Endodermal cell (in vitro differentiated cells): ENCODE measurements around the gene PTBP1. TPM values are rescaled to one million over a fixed set of nuclear protein-coding genes. Genes with fewer than 3 reads are reported as not detected.

Experiments
- DNase-seq: peaks from one replicate; pipeline ENCODE4 v3.0.0-alpha.2; 2017
- H3K27ac ChIP-seq: 2 replicates; pipeline ENCODE4 v1.5.1; 2013; ENCODE audit warnings: mild to moderate bottlenecking, low read depth, low read length, moderate library complexity
- H3K27me3 ChIP-seq: 2 replicates; pipeline ENCODE4 v1.6.1; 2013; ENCODE audit warnings: mild to moderate bottlenecking, low read length, moderate library complexity; ENCODE audit not compliant: insufficient read depth, control insufficient read depth, poor library complexity, severe bottlenecking
- H3K36me3 ChIP-seq: 2 replicates; pipeline ENCODE4 v1.7.0; 2013; ENCODE audit warnings: mild to moderate bottlenecking, low read length, moderate library complexity; ENCODE audit not compliant: control insufficient read depth, insufficient read depth
- H3K4me1 ChIP-seq: one replicate; pipeline ENCODE4 v1.7.0; 2013; ENCODE audit warnings: low read length; ENCODE audit not compliant: control insufficient read depth, insufficient read depth
- H3K4me3 ChIP-seq: 2 replicates; pipeline ENCODE4 v1.5.1; 2013; ENCODE audit warnings: mild to moderate bottlenecking, low read length, moderate library complexity
- H3K9ac ChIP-seq: 2 replicates; pipeline ENCODE4 v1.6.1; 2013; ENCODE audit warnings: mild to moderate bottlenecking, low read length, moderate library complexity; ENCODE audit not compliant: poor library complexity, severe bottlenecking; ENCODE audit errors: extremely low read depth
- H3K9me3 ChIP-seq: 2 replicates; pipeline ENCODE4 v1.6.1; 2013; ENCODE audit warnings: mild to moderate bottlenecking, low read length, moderate library complexity; ENCODE audit not compliant: control insufficient read depth
- H3K27ac Mint-ChIP-seq: 2 replicates; pipeline ENCODE4 v1.8.0; 2020; ENCODE audit warnings: mixed read lengths
- H3K27me3 Mint-ChIP-seq: 2 replicates; pipeline ENCODE4 v1.8.0; 2021; ENCODE audit warnings: mild to moderate bottlenecking, mixed read lengths; ENCODE audit not compliant: insufficient read depth
- H3K36me3 Mint-ChIP-seq: 2 replicates; pipeline ENCODE4 v1.8.0; 2020; ENCODE audit warnings: low read depth, mixed read lengths
- H3K4me1 Mint-ChIP-seq: 2 replicates; pipeline ENCODE4 v1.8.0; 2020; ENCODE audit warnings: mixed read lengths
- H3K4me3 Mint-ChIP-seq: 2 replicates; pipeline ENCODE4 v1.8.0; 2020; ENCODE audit warnings: mild to moderate bottlenecking, moderate library complexity, mixed read lengths
- H3K9me3 Mint-ChIP-seq: 2 replicates; pipeline ENCODE4 v1.8.0; 2020; ENCODE audit warnings: mild to moderate bottlenecking, mixed read lengths
- WGBS, 2 experiments: methylation state at CpG; one replicate each; pipeline versions ENCODE4 v1.1.5 to v1.1.7; 2013; ENCODE audit warnings: missing lambda C conversion rate in 2 of 2, mixed read lengths in 1 of 2; ENCODE audit not compliant: insufficient coverage in 1 of 2, insufficient read length in 1 of 2; 5-methylcytosine and 5-hydroxymethylcytosine counted together
- total RNA-seq, 2 donors: library from RNA; stranded (reverse); fragmentation: NEBNext Ultra II Directional in 1 of 2; extraction: Animal tissue kit (Norgen Biotek cat#: 25700) in 1 of 2; gene quantifications; 2 replicates in 1 of 2; 3 replicates in 1 of 2; pipeline ENCODE4 v1.2.1, GENCODE V29; 2021
- TF ChIP-seq, protein P1 (sequence below): fragments of 200-600 bp; sonication (generic); conservative IDR thresholded peaks from 2 replicates; pipeline ENCODE4 v1.5.0; 2021; ENCODE audit warnings: antibody characterized with exemption, mild to moderate bottlenecking

Gene PTBP1
- total RNA-seq, 2 donors from 2014 or later = 647 to 694 TPM

DNA sequence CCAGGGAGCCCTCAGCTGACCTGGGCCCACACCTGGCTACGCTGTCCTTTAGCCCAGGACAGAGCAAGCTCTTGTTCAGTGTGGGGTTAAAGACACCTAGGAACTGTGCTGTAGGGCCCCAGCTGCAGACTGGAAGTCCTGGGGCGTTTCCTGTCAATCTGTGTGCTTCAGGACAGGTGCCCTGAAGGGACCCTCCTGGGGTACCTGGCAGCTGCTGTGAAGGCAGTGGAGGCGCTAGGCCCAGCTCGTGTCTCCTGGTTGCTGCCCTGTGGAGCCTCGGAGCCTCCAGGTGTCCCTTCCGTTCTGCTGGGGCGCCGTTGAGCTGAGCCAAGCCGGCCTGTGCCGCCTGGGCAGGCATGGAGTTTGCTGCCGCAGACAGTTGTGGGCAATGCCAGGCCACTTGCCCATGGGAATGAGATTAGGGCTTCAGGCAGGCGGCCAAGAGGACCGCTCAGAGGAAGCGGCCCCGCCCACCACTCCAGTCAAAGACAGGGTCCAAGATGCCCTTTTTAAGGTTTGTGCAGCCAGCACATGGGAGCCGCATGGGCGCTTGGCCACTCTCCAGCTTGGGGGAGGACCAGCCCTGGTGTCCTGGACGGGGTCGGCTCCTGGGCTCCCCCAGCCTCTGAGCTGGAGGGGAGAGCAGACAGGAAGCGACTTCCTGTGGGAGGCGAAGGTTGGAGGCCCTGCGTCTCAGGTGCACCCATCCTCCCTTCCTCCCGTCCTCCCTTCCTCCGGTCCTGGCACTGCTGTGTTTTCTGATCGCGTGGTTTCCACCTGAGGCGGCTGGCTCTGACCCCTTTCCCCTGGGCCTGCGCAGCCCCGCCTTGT is 4.0 kb downstream of the PTBP1 start:
- H3K9me3 Mint-ChIP-seq = no peaks in the 10 kb centered on the region
- no peaks in the 10 kb centered on the region for H3K27me3 Mint-ChIP-seq
- H3K27me3 ChIP-seq = no peaks in the 10 kb centered on the region
- H3K9ac ChIP-seq = peak overlapping the region; percentile 23
- DNase-seq = peak; percentile 55
- H3K36me3 ChIP-seq = peaks cover 70% of the 10 kb centered on the region
- H3K9me3 ChIP-seq = no peaks in the 10 kb centered on the region
- 93% methylated on average over 22 to 29 of the region's 29 CpGs for WGBS, 2 experiments
- peaks cover 54% of the 10 kb centered on the region for H3K36me3 Mint-ChIP-seq
- peaks cover 27% of the 10 kb centered on the region for H3K4me1 ChIP-seq
- peak overlapping the region; percentile 72 for H3K27ac Mint-ChIP-seq
- H3K27ac ChIP-seq = peak overlapping the region; percentile 84
- peaks cover 22% of the 10 kb centered on the region for H3K4me1 Mint-ChIP-seq
- H3K4me3 Mint-ChIP-seq = peak overlapping the region; percentile 32
- TF ChIP-seq, protein P1, sequence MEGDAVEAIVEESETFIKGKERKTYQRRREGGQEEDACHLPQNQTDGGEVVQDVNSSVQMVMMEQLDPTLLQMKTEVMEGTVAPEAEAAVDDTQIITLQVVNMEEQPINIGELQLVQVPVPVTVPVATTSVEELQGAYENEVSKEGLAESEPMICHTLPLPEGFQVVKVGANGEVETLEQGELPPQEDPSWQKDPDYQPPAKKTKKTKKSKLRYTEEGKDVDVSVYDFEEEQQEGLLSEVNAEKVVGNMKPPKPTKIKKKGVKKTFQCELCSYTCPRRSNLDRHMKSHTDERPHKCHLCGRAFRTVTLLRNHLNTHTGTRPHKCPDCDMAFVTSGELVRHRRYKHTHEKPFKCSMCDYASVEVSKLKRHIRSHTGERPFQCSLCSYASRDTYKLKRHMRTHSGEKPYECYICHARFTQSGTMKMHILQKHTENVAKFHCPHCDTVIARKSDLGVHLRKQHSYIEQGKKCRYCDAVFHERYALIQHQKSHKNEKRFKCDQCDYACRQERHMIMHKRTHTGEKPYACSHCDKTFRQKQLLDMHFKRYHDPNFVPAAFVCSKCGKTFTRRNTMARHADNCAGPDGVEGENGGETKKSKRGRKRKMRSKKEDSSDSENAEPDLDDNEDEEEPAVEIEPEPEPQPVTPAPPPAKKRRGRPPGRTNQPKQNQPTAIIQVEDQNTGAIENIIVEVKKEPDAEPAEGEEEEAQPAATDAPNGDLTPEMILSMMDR = no peak
- H3K4me3 ChIP-seq = peak overlapping the region; percentile 93

DNA sequence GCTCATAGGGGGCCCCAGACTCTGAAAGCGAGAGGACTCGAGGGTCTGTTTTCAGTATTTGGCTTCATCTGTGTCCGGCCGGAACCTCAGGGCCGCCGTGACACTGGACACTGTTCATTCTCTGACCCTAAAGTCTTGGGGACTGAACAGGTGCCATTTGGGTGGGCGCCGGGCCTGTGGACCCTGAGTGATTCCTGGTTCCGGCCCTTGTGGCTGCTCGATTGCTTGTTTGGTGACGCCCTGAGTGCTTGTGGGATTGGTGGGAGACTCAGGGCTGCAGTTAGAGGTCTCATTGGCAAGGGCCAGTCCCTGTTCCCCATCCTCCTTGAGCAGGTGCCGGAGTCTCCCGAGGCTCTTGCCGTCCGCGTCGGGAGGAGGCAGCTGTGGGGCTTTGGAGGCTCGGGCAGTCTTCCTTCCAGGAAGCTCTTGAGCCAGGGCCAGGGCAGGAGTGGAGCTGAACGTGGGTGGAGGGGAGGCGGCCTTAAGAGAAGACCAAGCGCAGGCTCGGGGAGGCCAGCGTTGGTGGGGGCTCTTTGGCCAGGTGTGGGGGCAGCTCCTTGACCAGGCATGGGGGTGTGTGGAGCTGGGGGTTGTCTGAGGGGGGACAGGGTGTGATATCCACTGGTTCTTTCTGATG is 4.7 kb downstream of the PTBP1 start:
- peaks cover 60% of the 10 kb centered on the region for H3K36me3 Mint-ChIP-seq
- no peaks in the 10 kb centered on the region for H3K27me3 ChIP-seq
- no peak for DNase-seq
- H3K4me1 Mint-ChIP-seq = peaks cover 22% of the 10 kb centered on the region
- H3K27ac Mint-ChIP-seq = peak overlapping the region; percentile 72
- H3K9ac ChIP-seq = peak overlapping the region; percentile 44
- peak overlapping the region; percentile 84 for H3K27ac ChIP-seq
- H3K36me3 ChIP-seq = peaks cover 77% of the 10 kb centered on the region
- peaks cover 27% of the 10 kb centered on the region for H3K4me1 ChIP-seq
- H3K27me3 Mint-ChIP-seq = no peaks in the 10 kb centered on the region
- peak overlapping the region; percentile 22 for H3K4me3 Mint-ChIP-seq
- TF ChIP-seq, protein P1 = no peak
- H3K9me3 Mint-ChIP-seq = no peaks in the 10 kb centered on the region
- WGBS, 2 experiments = 87 to 96% methylated on average over 11 to 22 of the region's 23 CpGs
- H3K4me3 ChIP-seq = peak overlapping the region; percentile 93
- no peaks in the 10 kb centered on the region for H3K9me3 ChIP-seq

DNA sequence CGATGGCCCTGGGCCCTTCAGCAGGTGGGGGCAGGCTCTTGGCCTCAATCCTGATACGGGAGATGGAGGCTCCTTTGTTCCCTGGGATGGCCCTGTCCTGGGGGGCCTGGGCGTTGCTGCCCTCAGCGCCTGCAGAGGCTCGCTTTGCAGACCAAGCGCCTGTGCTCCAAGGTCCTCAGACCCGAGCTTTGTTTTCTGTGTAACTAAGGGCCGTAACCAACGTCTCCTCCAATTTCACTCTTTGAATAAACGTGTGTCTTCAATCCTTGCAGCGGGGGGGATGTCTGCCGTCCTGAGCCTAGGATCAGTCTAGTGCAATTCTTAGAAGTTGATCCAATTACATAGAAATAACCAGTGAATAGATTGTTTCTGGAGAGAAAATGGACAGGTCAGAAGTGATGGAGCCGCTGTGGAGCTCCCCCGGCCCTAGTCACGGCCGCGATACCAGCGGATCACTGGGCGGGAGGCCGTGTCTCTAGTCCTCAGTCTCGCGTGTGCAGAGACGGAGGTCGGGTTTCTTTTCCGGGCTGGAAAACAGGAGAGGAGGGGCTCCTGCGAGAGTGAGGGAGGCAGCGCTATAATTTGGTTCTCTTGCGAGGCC is 5.3 kb downstream of the PTBP1 start:
- Histone ChIP-seq H3K27me3 (no peaks in the 10 kb centered on the region), H3K27ac (peak overlapping the region; percentile 84), H3K9ac (peak overlapping the region; percentile 44), H3K4me3 (no peak overlapping the region), H3K36me3 (peaks cover 83% of the 10 kb centered on the region), H3K4me1 (peaks cover 27% of the 10 kb centered on the region), H3K9me3 (no peaks in the 10 kb centered on the region)
- no peak overlapping the region for H3K4me3 Mint-ChIP-seq
- H3K9me3 Mint-ChIP-seq = no peaks in the 10 kb centered on the region
- H3K4me1 Mint-ChIP-seq = peaks cover 22% of the 10 kb centered on the region
- peaks cover 67% of the 10 kb centered on the region for H3K36me3 Mint-ChIP-seq
- WGBS, 2 experiments = 85 to 93% methylated on average over 20 to 28 of the region's 28 CpGs
- H3K27me3 Mint-ChIP-seq = no peaks in the 10 kb centered on the region
- TF ChIP-seq, protein P1 = no peak
- DNase-seq = no peak
- H3K27ac Mint-ChIP-seq = peak overlapping the region; percentile 87
